NCI-H1092 treated with DMSO at 0.1 percent for 48 hours (cell line): ENCODE measurements around the gene ZNF341.
A peak's percentile ranks its signal among the peaks of the same experiment; 100 is the strongest.
"Not testable (repeated sequence)": the region's sequence is repeated elsewhere in the genome, so short reads cannot be mapped to it uniquely, and the experiment has no call there.

Experiments
- DNase-seq: peaks from one replicate; lab custom pipeline; 2025; lab: John Stamatoyannopoulos, UW

The ZNF341 gene

GRCh38 chr20:33731693-33732165 lies at the start of gene ZNF341:
TSS of gene ZNF341 (plus strand) at chr20:33731996. CDS start at chr20:33732022, 26 bp downstream.
- DNase-seq: peak; percentile 89

- peak; percentile 62 for DNase-seq
Measured at GRCh38 chr20:33684533-33685327, 47.1 kb upstream of the ZNF341 start.

- DNase-seq: no peak
Measured at GRCh38 chr20:33685328-33686099, 46.3 kb upstream of the ZNF341 start.

GRCh38 chr20:33686100-33686983 lies 45.5 kb upstream of the ZNF341 start, which contains the start of gene E2F1:
TSS of gene E2F1 (minus strand) at chr20:33686385. CDS start at chr20:33686264, 121 bp downstream.
- peak; percentile 95 for DNase-seq

GRCh38 chr20:33686984-33687366 lies 44.8 kb upstream of the ZNF341 start:
- no peak for DNase-seq

- no peak for DNase-seq
Measured at GRCh38 chr20:33687370-33687915, 44.4 kb upstream of the ZNF341 start.

- no peak for DNase-seq
Measured at GRCh38 chr20:33687993-33688937, 43.5 kb upstream of the ZNF341 start.

GRCh38 chr20:33688938-33689424 lies 42.8 kb upstream of the ZNF341 start:
- no peak for DNase-seq

GRCh38 chr20:33689493-33689892 lies 42.3 kb upstream of the ZNF341 start:
- no peak for DNase-seq

- DNase-seq: no peak
Measured at GRCh38 chr20:33689973-33690372, 41.8 kb upstream of the ZNF341 start.

GRCh38 chr20:33693289-33693688 lies 38.5 kb upstream of the ZNF341 start:
- no peak for DNase-seq

- peak; percentile 44 for DNase-seq
Measured at GRCh38 chr20:33693741-33694638, 37.8 kb upstream of the ZNF341 start.

- DNase-seq: no peak
Measured at GRCh38 chr20:33694639-33695012, 37.2 kb upstream of the ZNF341 start.

- DNase-seq: no peak
Measured at GRCh38 chr20:33696448-33696847, 35.3 kb upstream of the ZNF341 start.

- no peak for DNase-seq
Measured at GRCh38 chr20:33697129-33697528, 34.7 kb upstream of the ZNF341 start.

- DNase-seq: not testable (repeated sequence)
Measured at GRCh38 chr20:33698966-33699365, 32.8 kb upstream of the ZNF341 start.

GRCh38 chr20:33700696-33701441 lies 30.9 kb upstream of the ZNF341 start:
- DNase-seq: not testable (repeated sequence)

- no peak for DNase-seq
Measured at GRCh38 chr20:33701629-33702450, 30.0 kb upstream of the ZNF341 start.
